ENCODE measurements around the gene IL22RA1. TPM values are rescaled to one million over a fixed set of nuclear protein-coding genes. Genes with fewer than 3 reads are reported as not detected.

IL22RA1 gene
- total and polyA plus RNA-seq, 2 donors (not counting 1 experiment from before 2014, with no cell fraction given) = under 0.01 to 0.03 TPM

- Histone ChIP-seq H3K9me3 (ENCODE audit: control insufficient read depth, insufficient read depth, low read depth, low read length) (no peaks in the 10 kb centered on the region), H3K4me3 (replicated peaks in 1 of 4; ENCODE audit: control extremely low read depth in 1 of 4, insufficient read depth in 1 of 4, low read depth in 3 of 4, low read length in 4 of 4) (no peak overlapping the region), H3K9ac (ENCODE audit: insufficient read depth, low read length) (no peak overlapping the region), H3K36me3 (ENCODE audit: control insufficient read depth, insufficient read depth, low read length) (no peaks in the 10 kb centered on the region), H2AFZ (ENCODE audit: low read length) (no peak overlapping the region), H3K4me2 (ENCODE audit: extremely low read depth, insufficient read depth, low read length) (no peak overlapping the region), H3K27me3 (ENCODE audit: control insufficient read depth, insufficient read depth, low read length) (peaks cover 9% of the 10 kb centered on the region), H3K79me2 (ENCODE audit: control insufficient read depth, insufficient read depth, low read length) (no peaks in the 10 kb centered on the region), H3K4me1 (ENCODE audit: control insufficient read depth, extremely low read depth, insufficient read depth, low read length) (no peaks in the 10 kb centered on the region), H4K20me1 (ENCODE audit: control insufficient read depth, extremely low read depth, insufficient read depth, low read length) (no peaks in the 10 kb centered on the region), H3K27ac (ENCODE audit: insufficient read depth, low read length) (no peak overlapping the region)
- TF ChIP-seq CTCF (conservative IDR thresholded peaks at IDR 0.05 in 1 of 2, IDR thresholded peaks at IDR 0.05 in 1 of 2; ENCODE audit: low read depth in 1 of 2, low read length in 2 of 2) (no peak), EZH2 (IDR thresholded peaks at IDR 0.05; ENCODE audit: low read length, missing control alignments) (no peak)
- no peak for DNase-seq (ENCODE audit: low read depth in 2 of 2)
Observed at GRCh38 chr1:24111262-24111995, 31.5 kb downstream of the IL22RA1 start.

- Histone ChIP-seq H2AFZ (ENCODE audit: low read length) (no peak overlapping the region), H3K4me3 (replicated peaks in 1 of 4; ENCODE audit: control extremely low read depth in 1 of 4, insufficient read depth in 1 of 4, low read depth in 3 of 4, low read length in 4 of 4) (no peak overlapping the region), H3K27ac (ENCODE audit: insufficient read depth, low read length) (no peak overlapping the region), H3K36me3 (ENCODE audit: control insufficient read depth, insufficient read depth, low read length) (no peaks in the 10 kb centered on the region), H3K79me2 (ENCODE audit: control insufficient read depth, insufficient read depth, low read length) (no peaks in the 10 kb centered on the region), H3K4me2 (ENCODE audit: extremely low read depth, insufficient read depth, low read length) (no peak overlapping the region), H3K9ac (ENCODE audit: insufficient read depth, low read length) (no peak overlapping the region), H3K9me3 (ENCODE audit: control insufficient read depth, insufficient read depth, low read depth, low read length) (no peaks in the 10 kb centered on the region), H3K4me1 (ENCODE audit: control insufficient read depth, extremely low read depth, insufficient read depth, low read length) (no peaks in the 10 kb centered on the region), H3K27me3 (ENCODE audit: control insufficient read depth, insufficient read depth, low read length) (peaks cover 9% of the 10 kb centered on the region), H4K20me1 (ENCODE audit: control insufficient read depth, extremely low read depth, insufficient read depth, low read length) (no peaks in the 10 kb centered on the region)
- TF ChIP-seq CTCF (conservative IDR thresholded peaks at IDR 0.05 in 1 of 2, IDR thresholded peaks at IDR 0.05 in 1 of 2; ENCODE audit: low read depth in 1 of 2, low read length in 2 of 2) = no peak
- TF ChIP-seq EZH2 (IDR thresholded peaks at IDR 0.05; ENCODE audit: low read length, missing control alignments) = no peak
- no peak for DNase-seq (ENCODE audit: low read depth in 2 of 2)
Observed at GRCh38 chr1:24110642-24111261, 32.2 kb downstream of the IL22RA1 start.

GRCh38 chr1:24109686-24110475, 33.1 kb downstream of the IL22RA1 start:
- H3K79me2 ChIP-seq (ENCODE audit: control insufficient read depth, insufficient read depth, low read length) = no peaks in the 10 kb centered on the region
- no peaks in the 10 kb centered on the region for H4K20me1 ChIP-seq (ENCODE audit: control insufficient read depth, extremely low read depth, insufficient read depth, low read length)
- H2AFZ ChIP-seq (ENCODE audit: low read length) = no peak overlapping the region
- no peak for DNase-seq (ENCODE audit: low read depth in 2 of 2)
- H3K4me3 ChIP-seq (replicated peaks in 1 of 4; ENCODE audit: control extremely low read depth in 1 of 4, insufficient read depth in 1 of 4, low read depth in 3 of 4, low read length in 4 of 4) = no peak overlapping the region
- H3K36me3 ChIP-seq (ENCODE audit: control insufficient read depth, insufficient read depth, low read length) = no peaks in the 10 kb centered on the region
- no peak overlapping the region for H3K4me2 ChIP-seq (ENCODE audit: extremely low read depth, insufficient read depth, low read length)
- no peaks in the 10 kb centered on the region for H3K9me3 ChIP-seq (ENCODE audit: control insufficient read depth, insufficient read depth, low read depth, low read length)
- H3K9ac ChIP-seq (ENCODE audit: insufficient read depth, low read length) = no peak overlapping the region
- H3K27me3 ChIP-seq (ENCODE audit: control insufficient read depth, insufficient read depth, low read length) = peaks cover 7% of the 10 kb centered on the region
- no peak overlapping the region for H3K27ac ChIP-seq (ENCODE audit: insufficient read depth, low read length)
- no peak for TF ChIP-seq CTCF (conservative IDR thresholded peaks at IDR 0.05 in 1 of 2, IDR thresholded peaks at IDR 0.05 in 1 of 2; ENCODE audit: low read depth in 1 of 2, low read length in 2 of 2)
- TF ChIP-seq EZH2 (IDR thresholded peaks at IDR 0.05; ENCODE audit: low read length, missing control alignments) = no peak
- H3K4me1 ChIP-seq (ENCODE audit: control insufficient read depth, extremely low read depth, insufficient read depth, low read length) = no peaks in the 10 kb centered on the region

Data from fibroblast of lung (primary cell).